A673 (cell line): ENCODE data around the gene GALNT16. TPM values are rescaled to one million over a fixed set of nuclear protein-coding genes. Genes with fewer than 3 reads are reported as not detected.

Experiments used
- BruUV-seq: library from RNA; stranded (reverse); fragments of 400-500 nt; replicated peaks from 2 replicates; lab custom pipeline; 2021; lab: Mats Ljungman, UMichigan
- CTCF ChIA-PET: fragments of 300-600 bp; sonication (Branson Sonifier 250); formaldehyde crosslinking; loops from one replicate; lab custom pipeline; 2022; ENCODE audit warnings: antibody characterized with exemption; lab: Charles Lee
- POLR2A ChIA-PET: fragments of 300-600 bp; sonication (Branson Sonifier 250); formaldehyde crosslinking; loops from one replicate; lab custom pipeline; 2022; ENCODE audit warnings: antibody characterized with exemption; ENCODE audit not compliant: low non-redundant PET; lab: Charles Lee
- DNase-seq: peaks from one replicate; pipeline ENCODE4 v3.0.0-alpha.2; 2015; ENCODE audit warnings: low spot score
- H3K27ac ChIP-seq: fragments of 200-600 bp; sonication (generic); 2 replicates; pipeline ENCODE4 v1.5.1; 2016; ENCODE audit warnings: mixed run types, low read depth, mild to moderate bottlenecking, mixed read lengths, antibody characterized with exemption, low read length; ENCODE audit not compliant: poor library complexity, severe bottlenecking
- H3K27me3 ChIP-seq: fragments of 200-600 bp; sonication (generic); replicated peaks from 2 replicates; pipeline ENCODE4 v1.6.1; 2017; ENCODE audit warnings: mixed run types, low read depth, mild to moderate bottlenecking, mixed read lengths, antibody characterized with exemption, low read length; ENCODE audit not compliant: insufficient read depth, poor library complexity
- H3K36me3 ChIP-seq: fragments of 200-600 bp; sonication (generic); 2 replicates; pipeline ENCODE4 v1.6.1; 2016; ENCODE audit warnings: mixed run types, mild to moderate bottlenecking, mixed read lengths, antibody characterized with exemption, low read length; ENCODE audit not compliant: insufficient read depth, poor library complexity, severe bottlenecking
- H3K4me1 ChIP-seq: fragments of 200-600 bp; sonication (generic); 2 replicates; pipeline ENCODE4 v1.6.1; 2017; ENCODE audit warnings: mixed run types, mild to moderate bottlenecking, mixed read lengths, antibody characterized with exemption, low read length; ENCODE audit not compliant: insufficient read depth, poor library complexity, severe bottlenecking
- H3K4me3 ChIP-seq: fragments of 200-600 bp; sonication (generic); 2 replicates; pipeline ENCODE4 v1.5.1; 2016; ENCODE audit warnings: low read depth, mixed run types, mild to moderate bottlenecking, mixed read lengths, low read length; ENCODE audit not compliant: poor library complexity, severe bottlenecking
- H3K9me3 ChIP-seq: fragments of 200-600 bp; sonication (generic); 2 replicates; pipeline ENCODE4 v1.6.1; 2016; ENCODE audit warnings: mixed run types, low read depth, mild to moderate bottlenecking, mixed read lengths, antibody characterized with exemption, low read length; ENCODE audit not compliant: poor library complexity, severe bottlenecking
- CTCF ChIP-seq: fragments of 300-800, 200-600 bp; sonication (generic); conservative IDR thresholded peaks from 2 replicates; pipeline ENCODE4 v1.5.1; 2017; ENCODE audit warnings: low read depth, mild to moderate bottlenecking, antibody characterized with exemption, low read length, moderate library complexity, mixed read lengths
- EZH2 ChIP-seq: fragments of 200-600 bp; sonication (generic); IDR thresholded peaks from 2 replicates; pipeline ENCODE4 v1.6.1; 2017; ENCODE audit warnings: borderline replicate concordance, low read depth, mild to moderate bottlenecking, mixed read lengths, antibody characterized with exemption, low read length; ENCODE audit not compliant: poor library complexity, severe bottlenecking
- intact Hi-C: fragments of 100-400 bp; cut with micrococcal nuclease; formaldehyde crosslinking; loops from one replicate; pipeline ENCODE4 v1.10.0; 2022; ENCODE audit not compliant: unreplicated experiment
- total RNA-seq: library from RNA; stranded (reverse); gene quantifications from 2 replicates; pipeline ENCODE4 v1.2.3, GENCODE V29; 2021

The GALNT16 gene
- total RNA-seq, 1 experiment from 2014 or later, result 0.32 TPM

GRCh38 chr14:69334576-69334975, 74.6 kb downstream of the GALNT16 start:
- CTCF ChIA-PET, result no interaction called here
- Histone ChIP-seq H3K4me3 (no peak overlapping the region), H3K4me1 (no peaks in the 10 kb centered on the region), H3K36me3 (no peaks in the 10 kb centered on the region), H3K9me3 (no peaks in the 10 kb centered on the region), H3K27me3 (no peaks in the 10 kb centered on the region), H3K27ac (no peak overlapping the region)
- DNase-seq, result no peak
- no peak for TF ChIP-seq CTCF
- no peak for TF ChIP-seq EZH2
- intact Hi-C loops, result no loop called here
- no TSS peak for BruUV-seq
- POLR2A ChIA-PET, result no interaction called here

GRCh38 chr14:69335371-69335771, 75.4 kb downstream of the GALNT16 start:
- H3K9me3 ChIP-seq, result no peaks in the 10 kb centered on the region
- no peaks in the 10 kb centered on the region for H3K4me1 ChIP-seq
- no peaks in the 10 kb centered on the region for H3K36me3 ChIP-seq
- no TSS peak for BruUV-seq
- no peaks in the 10 kb centered on the region for H3K27me3 ChIP-seq
- no peak overlapping the region for H3K27ac ChIP-seq
- intact Hi-C loops, result no loop called here
- TF ChIP-seq EZH2, result no peak
- TF ChIP-seq CTCF, result no peak
- ChIA-PET POLR2A (no interaction called here), CTCF (no interaction called here)
- no peak overlapping the region for H3K4me3 ChIP-seq
- no peak for DNase-seq

GRCh38 chr14:69337984-69338383, 78.0 kb downstream of the GALNT16 start:
- no peaks in the 10 kb centered on the region for H3K9me3 ChIP-seq
- H3K4me1 ChIP-seq, result no peaks in the 10 kb centered on the region
- no peaks in the 10 kb centered on the region for H3K36me3 ChIP-seq
- no peaks in the 10 kb centered on the region for H3K27me3 ChIP-seq
- ChIA-PET CTCF (no interaction called here), POLR2A (no interaction called here)
- no peak overlapping the region for H3K27ac ChIP-seq
- TF ChIP-seq CTCF (no peak), EZH2 (no peak)
- DNase-seq, result no peak
- H3K4me3 ChIP-seq, result no peak overlapping the region
- BruUV-seq, result no TSS peak
- intact Hi-C loops, result no loop called here
